ENCODE results near the gene FRMD4A. TPM values are rescaled to one million over a fixed set of nuclear protein-coding genes. Genes with fewer than 3 reads are reported as not detected.

FRMD4A gene
- total and polyA plus RNA-seq, 5 donors from 2014 or later: 0.34 to 2.4 (median 0.54) TPM

DNA sequence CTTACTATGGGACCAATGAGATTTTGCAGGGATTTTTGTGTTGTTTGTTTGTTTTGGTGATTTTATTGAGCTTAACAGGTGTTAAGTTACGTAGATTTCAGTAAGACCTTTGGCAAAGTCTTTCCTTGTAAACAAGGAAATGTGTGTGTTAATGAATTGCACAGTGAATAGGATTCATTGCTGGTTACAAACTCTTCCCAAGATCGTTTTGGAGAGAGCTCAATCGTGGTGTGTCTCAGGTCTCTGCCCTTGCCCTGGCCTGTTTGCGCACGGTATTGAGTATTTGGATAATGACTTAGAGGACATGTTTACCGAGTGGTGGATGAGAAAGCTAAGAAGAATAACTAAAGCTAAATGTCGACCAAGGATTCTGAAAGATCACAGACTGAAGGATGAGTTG, 702.1 kb downstream of the FRMD4A start:
- no peaks in the 10 kb centered on the region for H3K27me3 ChIP-seq (ENCODE audit: control insufficient read depth, insufficient read depth, low read length)
- H3K27ac Mint-ChIP-seq: peak overlapping the region in 1 of 3 donors; percentile 6
- H3K9me3 ChIP-seq (ENCODE audit: control insufficient read depth in 2 of 2, low read length in 2 of 2): no peaks in the 10 kb centered on the region
- no peak overlapping the region for H3K4me3 ChIP-seq (ENCODE audit: low read depth, low read length)
- no peaks in the 10 kb centered on the region for H3K27me3 Mint-ChIP-seq
- no peak for ATAC-seq (ENCODE audit: low read depth in 2 of 2)
- no peak overlapping the region for H3K27ac ChIP-seq (ENCODE audit: insufficient read depth, low read length, poor library complexity, severe bottlenecking)
- H3K9me3 Mint-ChIP-seq: no peaks in the 10 kb centered on the region
- H3K36me3 Mint-ChIP-seq: peaks cover 45% of the 10 kb centered on the region
- peaks cover 0 to 5% (median 1%) of the 10 kb centered on the region in 4 donors for H3K4me1 Mint-ChIP-seq
- peaks cover 60% of the 10 kb centered on the region for H3K36me3 ChIP-seq (ENCODE audit: control insufficient read depth, insufficient read depth, low read length)
- H3K4me1 ChIP-seq (ENCODE audit: control insufficient read depth, insufficient read depth, low read length, poor library complexity, severe bottlenecking): no peaks in the 10 kb centered on the region
- H3K4me3 Mint-ChIP-seq: no peak overlapping the region
- no peak for DNase-seq

GRCh38 chr10:13627459-13628310, 703.0 kb downstream of the FRMD4A start:
- no peak overlapping the region for H3K27ac Mint-ChIP-seq
- DNase-seq (no peak), ATAC-seq (ENCODE audit: low read depth in 2 of 2) (no peak)
- H3K4me1 Mint-ChIP-seq: peaks cover 0 to 5% (median 1%) of the 10 kb centered on the region in 4 donors
- H3K9me3 Mint-ChIP-seq: no peaks in the 10 kb centered on the region
- H3K4me3 Mint-ChIP-seq: no peak overlapping the region
- H3K27me3 Mint-ChIP-seq: no peaks in the 10 kb centered on the region
- Histone ChIP-seq H3K36me3 (ENCODE audit: control insufficient read depth, insufficient read depth, low read length) (peaks cover 55% of the 10 kb centered on the region), H3K27me3 (ENCODE audit: control insufficient read depth, insufficient read depth, low read length) (no peaks in the 10 kb centered on the region), H3K4me1 (ENCODE audit: control insufficient read depth, insufficient read depth, low read length, poor library complexity, severe bottlenecking) (no peaks in the 10 kb centered on the region), H3K4me3 (ENCODE audit: low read depth, low read length) (no peak overlapping the region), H3K27ac (ENCODE audit: insufficient read depth, low read length, poor library complexity, severe bottlenecking) (no peak overlapping the region), H3K9me3 (ENCODE audit: control insufficient read depth in 2 of 2, low read length in 2 of 2) (no peaks in the 10 kb centered on the region)
- peaks cover 36% of the 10 kb centered on the region for H3K36me3 Mint-ChIP-seq

GRCh38 chr10:13624630-13625029, 706.1 kb downstream of the FRMD4A start:
- H3K27me3 Mint-ChIP-seq: no peaks in the 10 kb centered on the region
- H3K27ac ChIP-seq (ENCODE audit: insufficient read depth, low read length, poor library complexity, severe bottlenecking): no peak overlapping the region
- H3K9me3 Mint-ChIP-seq: no peaks in the 10 kb centered on the region
- H3K9me3 ChIP-seq (ENCODE audit: control insufficient read depth in 2 of 2, low read length in 2 of 2): no peaks in the 10 kb centered on the region
- no peak overlapping the region for H3K4me3 Mint-ChIP-seq
- H3K4me3 ChIP-seq (ENCODE audit: low read depth, low read length): no peak overlapping the region
- ATAC-seq (ENCODE audit: low read depth in 2 of 2) (no peak), DNase-seq (no peak)
- peaks cover 33% of the 10 kb centered on the region for H3K36me3 Mint-ChIP-seq
- H3K36me3 ChIP-seq (ENCODE audit: control insufficient read depth, insufficient read depth, low read length): peaks cover 46% of the 10 kb centered on the region
- no peak overlapping the region for H3K27ac Mint-ChIP-seq
- no peaks in the 10 kb centered on the region for H3K27me3 ChIP-seq (ENCODE audit: control insufficient read depth, insufficient read depth, low read length)
- H3K4me1 ChIP-seq (ENCODE audit: control insufficient read depth, insufficient read depth, low read length, poor library complexity, severe bottlenecking): no peaks in the 10 kb centered on the region
- H3K4me1 Mint-ChIP-seq: peaks cover 0 to 15% (median 1%) of the 10 kb centered on the region in 4 donors

DNA sequence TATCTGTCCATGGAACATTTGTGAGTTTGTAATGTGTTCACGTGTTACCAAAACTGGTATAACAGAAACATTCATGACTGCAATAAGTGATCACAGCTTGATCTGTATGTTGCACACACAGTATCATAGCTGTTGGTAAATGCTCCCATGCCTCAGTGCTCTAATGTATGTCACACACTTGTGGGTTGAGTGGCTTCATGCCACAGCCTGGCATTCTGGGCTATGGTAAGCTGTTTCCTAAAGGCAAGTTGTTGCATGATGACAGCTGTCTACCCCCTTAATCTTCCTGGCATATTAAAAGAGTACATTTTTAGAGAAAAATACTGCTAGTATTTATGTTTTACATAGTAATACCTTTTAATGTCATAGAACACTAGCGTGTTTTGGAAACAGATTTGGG, 708.8 kb downstream of the FRMD4A start:
- Mint-ChIP-seq H3K4me1 (peaks cover 0 to 12% (median 0%) of the 10 kb centered on the region in 4 donors), H3K4me3 (no peak overlapping the region), H3K27ac (no peak overlapping the region), H3K9me3 (peaks cover 0 to 1% (median 0%) of the 10 kb centered on the region in 7 donors), H3K36me3 (peaks cover 48% of the 10 kb centered on the region), H3K27me3 (no peaks in the 10 kb centered on the region)
- no peak overlapping the region for H3K27ac ChIP-seq (ENCODE audit: insufficient read depth, low read length, poor library complexity, severe bottlenecking)
- no peak for DNase-seq
- no peak overlapping the region for H3K4me3 ChIP-seq (ENCODE audit: low read depth, low read length)
- no peak for ATAC-seq (ENCODE audit: low read depth in 2 of 2)
- H3K27me3 ChIP-seq (ENCODE audit: control insufficient read depth, insufficient read depth, low read length): no peaks in the 10 kb centered on the region
- no peaks in the 10 kb centered on the region for H3K4me1 ChIP-seq (ENCODE audit: control insufficient read depth, insufficient read depth, low read length, poor library complexity, severe bottlenecking)
- H3K36me3 ChIP-seq (ENCODE audit: control insufficient read depth, insufficient read depth, low read length): peaks cover 54% of the 10 kb centered on the region
- H3K9me3 ChIP-seq (ENCODE audit: control insufficient read depth in 2 of 2, low read length in 2 of 2): no peaks in the 10 kb centered on the region

- Histone ChIP-seq H3K4me3 (ENCODE audit: low read depth, low read length) (no peak overlapping the region), H3K4me1 (ENCODE audit: control insufficient read depth, insufficient read depth, low read length, poor library complexity, severe bottlenecking) (no peaks in the 10 kb centered on the region), H3K27me3 (ENCODE audit: control insufficient read depth, insufficient read depth, low read length) (no peaks in the 10 kb centered on the region), H3K36me3 (ENCODE audit: control insufficient read depth, insufficient read depth, low read length) (peaks cover 75% of the 10 kb centered on the region), H3K27ac (ENCODE audit: insufficient read depth, low read length, poor library complexity, severe bottlenecking) (no peak overlapping the region), H3K9me3 (ENCODE audit: control insufficient read depth in 2 of 2, low read length in 2 of 2) (no peaks in the 10 kb centered on the region)
- Mint-ChIP-seq H3K36me3 (peaks cover 72% of the 10 kb centered on the region), H3K4me3 (no peak overlapping the region), H3K27me3 (no peaks in the 10 kb centered on the region), H3K27ac (no peak overlapping the region), H3K9me3 (peaks cover 0 to 1% (median 0%) of the 10 kb centered on the region in 7 donors), H3K4me1 (peaks cover 0 to 16% (median 0%) of the 10 kb centered on the region in 4 donors)
- ATAC-seq (ENCODE audit: low read depth in 2 of 2) (no peak), DNase-seq (no peak)
These were observed 713.6 kb downstream of the FRMD4A start for GRCh38 chr10:13617116-13617515.

DNA sequence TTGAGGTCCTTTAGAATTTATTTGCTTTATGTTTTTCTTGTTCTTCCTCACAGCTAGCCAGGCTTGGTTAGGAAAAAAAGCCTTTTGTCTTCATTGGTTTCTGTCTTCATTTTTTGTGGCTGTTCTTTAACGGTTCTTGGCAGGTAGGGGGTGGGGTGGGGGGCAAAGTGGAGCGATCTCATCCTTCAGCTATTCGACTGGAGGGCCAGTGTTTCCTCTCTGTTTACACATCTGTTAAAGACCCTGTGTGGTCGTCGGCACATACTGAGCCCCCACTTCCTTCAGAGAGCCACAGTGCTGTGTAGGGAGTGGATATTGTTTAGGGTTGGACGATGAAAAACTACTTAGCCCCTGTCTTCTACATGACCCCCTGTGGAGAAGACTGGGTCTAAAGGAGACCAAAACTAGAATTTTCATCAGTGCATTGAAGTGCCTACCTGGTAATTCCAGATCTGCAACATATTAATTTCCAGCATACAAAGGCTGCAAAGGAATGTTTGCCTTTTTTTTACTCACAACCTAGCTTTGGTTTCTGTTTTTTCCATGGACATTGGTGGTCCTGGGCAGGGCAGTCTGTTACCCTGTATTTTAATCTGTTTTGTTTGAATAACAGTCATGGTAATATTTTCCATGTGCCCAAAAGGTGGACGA, 714.9 kb downstream of the FRMD4A start:
- Histone ChIP-seq H3K4me3 (ENCODE audit: low read depth, low read length) (no peak overlapping the region), H3K4me1 (ENCODE audit: control insufficient read depth, insufficient read depth, low read length, poor library complexity, severe bottlenecking) (no peaks in the 10 kb centered on the region), H3K36me3 (ENCODE audit: control insufficient read depth, insufficient read depth, low read length) (peaks cover 81% of the 10 kb centered on the region), H3K9me3 (ENCODE audit: control insufficient read depth in 2 of 2, low read length in 2 of 2) (no peaks in the 10 kb centered on the region), H3K27ac (ENCODE audit: insufficient read depth, low read length, poor library complexity, severe bottlenecking) (no peak overlapping the region), H3K27me3 (ENCODE audit: control insufficient read depth, insufficient read depth, low read length) (no peaks in the 10 kb centered on the region)
- Mint-ChIP-seq H3K9me3 (peaks cover 0 to 1% (median 0%) of the 10 kb centered on the region in 7 donors), H3K4me3 (no peak overlapping the region), H3K27me3 (no peaks in the 10 kb centered on the region), H3K36me3 (peaks cover 76% of the 10 kb centered on the region), H3K27ac (peak overlapping the region in 1 of 3 donors; percentile 63), H3K4me1 (peaks cover 0 to 11% (median 0%) of the 10 kb centered on the region in 4 donors)
- no peak for DNase-seq
- ATAC-seq (ENCODE audit: low read depth in 2 of 2): no peak

DNA sequence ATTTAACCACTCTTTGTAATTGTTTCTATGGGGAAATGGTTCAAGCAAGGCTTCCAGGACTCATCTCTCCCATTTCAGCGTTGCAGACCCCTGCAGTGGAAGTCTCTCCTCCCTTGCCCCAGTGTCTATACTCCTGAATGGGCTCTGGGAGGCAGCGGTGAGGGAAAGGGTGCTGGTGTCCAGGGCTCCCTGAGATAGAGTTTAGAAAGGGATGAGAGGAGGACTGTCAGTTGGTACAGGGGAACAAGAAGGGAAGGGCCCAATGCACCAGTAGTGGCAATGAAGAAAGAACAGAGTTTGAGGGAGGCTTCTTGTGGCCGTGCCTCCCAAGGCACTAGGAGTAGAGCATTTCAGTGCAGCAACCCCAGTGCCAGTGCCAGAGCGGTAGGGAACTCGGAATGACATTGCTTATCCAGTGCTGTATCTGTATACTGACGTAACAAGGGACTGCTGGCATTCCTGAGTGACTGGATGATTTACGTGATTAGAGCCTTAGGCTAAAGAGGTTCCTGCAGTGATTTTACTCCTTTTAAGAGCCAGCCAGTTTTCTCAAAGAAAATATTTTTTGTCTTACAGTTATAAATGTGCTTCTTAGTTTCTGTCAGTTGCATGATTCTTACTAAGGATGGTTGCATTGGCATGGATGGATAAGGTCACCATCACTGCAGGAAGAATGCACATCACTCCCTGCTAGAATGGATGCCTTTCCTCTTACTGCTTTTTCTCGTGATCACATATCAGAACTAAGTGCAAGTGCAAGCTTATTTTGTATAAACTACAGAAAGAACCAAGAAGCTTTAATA, 716.0 kb downstream of the FRMD4A start:
- H3K27ac Mint-ChIP-seq: no peak overlapping the region

More for the DNA sequence above, 716.0 kb downstream of the FRMD4A start:
- Mint-ChIP-seq H3K27me3 (no peaks in the 10 kb centered on the region), H3K36me3 (peaks cover 81% of the 10 kb centered on the region), H3K4me1 (peaks cover 0 to 7% (median 0%) of the 10 kb centered on the region in 4 donors), H3K4me3 (no peak overlapping the region), H3K9me3 (peaks cover 0 to 1% (median 0%) of the 10 kb centered on the region in 7 donors)
- no peak for ATAC-seq (ENCODE audit: low read depth in 2 of 2)
- Histone ChIP-seq H3K36me3 (ENCODE audit: control insufficient read depth, insufficient read depth, low read length) (peaks cover 86% of the 10 kb centered on the region), H3K4me1 (ENCODE audit: control insufficient read depth, insufficient read depth, low read length, poor library complexity, severe bottlenecking) (no peaks in the 10 kb centered on the region), H3K4me3 (ENCODE audit: low read depth, low read length) (no peak overlapping the region), H3K27me3 (ENCODE audit: control insufficient read depth, insufficient read depth, low read length) (no peaks in the 10 kb centered on the region), H3K9me3 (ENCODE audit: control insufficient read depth in 2 of 2, low read length in 2 of 2) (no peaks in the 10 kb centered on the region), H3K27ac (ENCODE audit: insufficient read depth, low read length, poor library complexity, severe bottlenecking) (no peak overlapping the region)
- no peak for DNase-seq
